ENCODE measurements around the gene SCTR.

Gene SCTR

DNA sequence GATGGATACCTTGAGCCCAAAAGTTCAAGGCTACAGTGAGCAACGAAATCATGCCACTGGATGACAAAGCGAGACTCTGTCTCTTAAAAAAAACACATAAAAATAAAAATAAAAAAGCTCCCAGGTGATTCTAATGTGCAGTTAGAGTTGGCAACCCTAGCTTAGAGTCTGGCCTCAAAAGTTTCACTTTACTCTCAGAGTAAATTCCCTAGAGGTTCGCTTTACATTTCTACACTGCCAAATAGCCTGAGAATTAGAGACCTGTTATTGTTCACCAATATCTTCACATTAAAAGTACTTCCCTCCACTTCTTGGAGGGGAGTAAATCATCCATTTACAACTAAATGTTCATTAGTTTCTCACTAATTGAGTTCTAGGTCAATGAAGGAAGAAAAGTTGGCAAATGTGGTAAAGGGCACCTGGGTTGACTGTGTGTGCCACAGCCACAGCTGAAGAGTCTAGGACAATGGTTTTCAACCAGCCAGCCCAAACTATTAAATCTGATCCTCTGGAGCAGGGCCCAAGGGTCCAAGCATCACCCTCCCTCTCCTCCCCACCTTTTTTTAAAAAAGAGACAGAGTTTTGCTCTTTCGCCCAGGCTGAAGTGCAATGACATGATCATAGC lies 107.9 kb downstream of the SCTR start:
- no peak for DNase-seq (ENCODE audit: low read depth)
- H3K4me3 ChIP-seq (ENCODE audit: low read depth, low read length): no peak overlapping the region
- TF ChIP-seq, protein P1, sequence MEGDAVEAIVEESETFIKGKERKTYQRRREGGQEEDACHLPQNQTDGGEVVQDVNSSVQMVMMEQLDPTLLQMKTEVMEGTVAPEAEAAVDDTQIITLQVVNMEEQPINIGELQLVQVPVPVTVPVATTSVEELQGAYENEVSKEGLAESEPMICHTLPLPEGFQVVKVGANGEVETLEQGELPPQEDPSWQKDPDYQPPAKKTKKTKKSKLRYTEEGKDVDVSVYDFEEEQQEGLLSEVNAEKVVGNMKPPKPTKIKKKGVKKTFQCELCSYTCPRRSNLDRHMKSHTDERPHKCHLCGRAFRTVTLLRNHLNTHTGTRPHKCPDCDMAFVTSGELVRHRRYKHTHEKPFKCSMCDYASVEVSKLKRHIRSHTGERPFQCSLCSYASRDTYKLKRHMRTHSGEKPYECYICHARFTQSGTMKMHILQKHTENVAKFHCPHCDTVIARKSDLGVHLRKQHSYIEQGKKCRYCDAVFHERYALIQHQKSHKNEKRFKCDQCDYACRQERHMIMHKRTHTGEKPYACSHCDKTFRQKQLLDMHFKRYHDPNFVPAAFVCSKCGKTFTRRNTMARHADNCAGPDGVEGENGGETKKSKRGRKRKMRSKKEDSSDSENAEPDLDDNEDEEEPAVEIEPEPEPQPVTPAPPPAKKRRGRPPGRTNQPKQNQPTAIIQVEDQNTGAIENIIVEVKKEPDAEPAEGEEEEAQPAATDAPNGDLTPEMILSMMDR (IDR thresholded peaks at IDR 0.05; ENCODE audit: control insufficient read depth, extremely low read depth, insufficient read depth): no peak

DNA sequence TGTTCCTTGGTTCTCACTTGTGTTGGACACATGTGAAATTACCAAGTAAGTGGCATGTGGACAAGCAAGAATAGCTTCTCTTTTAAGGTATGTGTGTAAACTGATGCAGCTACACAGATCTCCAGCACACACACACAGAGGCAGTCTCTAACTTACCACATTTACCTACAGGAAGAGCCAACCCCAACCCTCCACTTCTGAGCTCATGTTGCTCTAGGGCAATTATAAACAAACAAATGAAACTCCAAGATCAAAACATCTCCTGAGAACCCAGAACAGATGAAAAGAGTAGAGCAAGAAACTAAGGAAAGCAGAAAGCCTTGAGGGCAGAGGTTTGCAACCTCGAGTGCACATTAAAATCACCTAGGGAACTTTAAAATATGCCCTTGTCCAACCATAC lies 108.7 kb downstream of the SCTR start:
- H3K4me3 ChIP-seq (ENCODE audit: low read depth, low read length): no peak overlapping the region
- DNase-seq (ENCODE audit: low read depth): no peak
- TF ChIP-seq, protein P1 (IDR thresholded peaks at IDR 0.05; ENCODE audit: control insufficient read depth, extremely low read depth, insufficient read depth): no peak

DNA sequence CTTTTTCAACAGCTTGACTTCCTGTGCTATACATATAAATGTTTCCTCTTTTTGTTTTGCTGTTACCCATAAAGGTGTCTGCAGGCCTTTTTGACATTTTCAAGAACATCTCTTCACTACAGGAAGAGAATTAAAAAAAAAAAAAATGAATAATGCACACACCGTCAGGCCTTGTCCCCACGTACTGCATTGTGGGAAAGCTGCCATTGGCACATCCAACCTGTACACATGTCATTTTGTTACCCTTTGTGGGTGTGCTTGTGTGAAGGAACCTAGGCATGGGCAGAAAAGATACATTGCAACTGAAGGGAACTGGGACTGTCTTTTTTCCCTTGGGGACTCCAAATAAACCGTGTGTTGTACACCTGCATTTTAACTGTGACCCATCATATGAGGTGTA lies 109.4 kb downstream of the SCTR start:
- no peak for DNase-seq (ENCODE audit: low read depth)
- TF ChIP-seq, protein P1 (IDR thresholded peaks at IDR 0.05; ENCODE audit: control insufficient read depth, extremely low read depth, insufficient read depth): no peak
- H3K4me3 ChIP-seq (ENCODE audit: low read depth, low read length): no peak overlapping the region

DNA sequence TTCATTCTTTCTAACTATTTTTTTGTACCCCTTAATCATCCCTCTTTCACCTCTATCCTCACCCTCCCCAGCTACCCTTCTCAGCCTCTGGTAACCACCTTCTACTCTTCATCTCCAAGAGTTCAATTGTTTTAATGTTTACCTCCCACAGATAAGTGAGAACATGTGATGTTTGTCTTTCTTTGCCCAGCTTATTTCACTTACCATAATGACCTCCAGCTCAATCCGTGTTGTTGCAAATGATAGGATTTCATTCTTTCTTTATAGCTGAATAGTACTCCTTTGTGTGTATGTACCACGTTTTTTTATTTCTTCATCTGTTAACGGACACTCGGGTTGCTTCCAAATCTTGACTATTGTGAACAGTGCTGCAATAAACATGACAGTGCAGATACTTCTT lies 114.8 kb downstream of the SCTR start:
- DNase-seq (ENCODE audit: low read depth): no peak
- TF ChIP-seq, protein P1 (IDR thresholded peaks at IDR 0.05; ENCODE audit: control insufficient read depth, extremely low read depth, insufficient read depth): no peak
- H3K4me3 ChIP-seq (ENCODE audit: low read depth, low read length): no peak overlapping the region

DNA sequence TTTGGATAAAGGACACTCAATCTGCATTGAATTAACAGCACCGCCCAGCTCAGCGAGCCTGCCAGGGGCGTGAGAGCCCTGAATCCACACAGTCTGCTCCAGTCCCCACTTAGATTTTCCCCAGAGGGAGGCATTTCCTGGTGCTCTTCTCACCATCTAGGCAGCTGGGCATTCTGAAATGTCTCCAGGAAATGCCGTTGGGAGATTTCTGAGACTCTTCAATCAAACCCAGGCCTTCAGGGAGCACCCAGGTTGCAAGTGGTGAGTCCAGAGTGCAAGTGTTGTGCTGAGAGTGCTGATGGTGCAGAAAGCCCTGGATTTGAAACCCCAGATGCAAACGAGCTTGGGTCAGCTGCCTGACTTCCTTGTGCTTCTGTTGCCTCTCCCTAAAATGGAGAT lies 116.1 kb downstream of the SCTR start:
- TF ChIP-seq, protein P1 (IDR thresholded peaks at IDR 0.05; ENCODE audit: control insufficient read depth, extremely low read depth, insufficient read depth): no peak
- H3K4me3 ChIP-seq (ENCODE audit: low read depth, low read length): no peak overlapping the region
- no peak for DNase-seq (ENCODE audit: low read depth)

DNA sequence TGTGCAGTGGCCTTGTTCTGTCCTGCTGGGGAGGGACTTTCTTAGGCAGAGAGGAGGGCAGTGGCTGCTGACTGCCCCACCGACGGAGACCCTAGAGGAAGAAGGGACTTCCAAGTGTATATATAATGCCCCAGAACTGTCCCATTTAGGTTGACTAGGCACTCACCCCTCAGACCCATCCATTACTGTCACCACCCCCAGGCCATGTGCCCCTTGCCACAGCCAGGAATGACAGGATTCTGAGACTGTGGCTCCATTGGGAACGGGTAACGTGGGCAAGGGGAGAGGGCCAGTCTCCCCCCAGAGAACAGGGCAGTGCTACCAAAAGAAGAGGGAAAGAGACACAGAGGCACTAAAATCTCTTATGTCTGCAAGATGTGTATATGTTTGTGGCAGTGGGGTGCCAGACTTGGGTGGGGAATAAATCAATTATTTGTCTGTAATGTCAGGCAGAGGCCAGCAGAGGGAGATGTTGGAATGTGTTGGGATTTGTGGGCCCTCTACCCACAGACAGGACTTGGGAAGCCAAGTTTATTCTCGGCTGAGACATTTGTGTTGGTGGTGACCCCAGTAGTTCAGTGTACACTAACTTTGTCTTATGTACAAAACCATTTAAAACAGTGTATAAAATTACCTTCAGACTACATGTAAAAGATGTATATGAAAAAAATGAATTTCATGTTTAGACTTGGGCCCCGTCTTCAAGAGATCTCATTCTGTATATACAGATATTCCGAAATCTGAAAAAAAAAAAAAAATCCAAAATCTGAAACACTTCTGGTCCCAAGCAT lies 116.7 kb downstream of the SCTR start:
- no peak for DNase-seq (ENCODE audit: low read depth)
- H3K4me3 ChIP-seq (ENCODE audit: low read depth, low read length): no peak overlapping the region
- TF ChIP-seq, protein P1 (IDR thresholded peaks at IDR 0.05; ENCODE audit: control insufficient read depth, extremely low read depth, insufficient read depth): peak; percentile 83
